Diencephalon (tissue), 1 donor: Measurements from ENCODE around the gene NR2E3. TPM values are rescaled to one million over a fixed set of nuclear protein-coding genes. Genes with fewer than 3 reads are reported as not detected.

Experiments
- small RNA-seq: library from RNA; depleted of rRNA; stranded (forward); fragments of <200 nt; gene quantifications from one replicate; pipeline ENCODE3, GENCODE V24; 2014
- total RNA-seq: library from RNA; depleted of rRNA; stranded (reverse); fragments of >200 nt; gene quantifications from one replicate; pipeline ENCODE4 v1.2.3, GENCODE V29; 2014

The NR2E3 gene
- not detected for total RNA-seq

DNA sequence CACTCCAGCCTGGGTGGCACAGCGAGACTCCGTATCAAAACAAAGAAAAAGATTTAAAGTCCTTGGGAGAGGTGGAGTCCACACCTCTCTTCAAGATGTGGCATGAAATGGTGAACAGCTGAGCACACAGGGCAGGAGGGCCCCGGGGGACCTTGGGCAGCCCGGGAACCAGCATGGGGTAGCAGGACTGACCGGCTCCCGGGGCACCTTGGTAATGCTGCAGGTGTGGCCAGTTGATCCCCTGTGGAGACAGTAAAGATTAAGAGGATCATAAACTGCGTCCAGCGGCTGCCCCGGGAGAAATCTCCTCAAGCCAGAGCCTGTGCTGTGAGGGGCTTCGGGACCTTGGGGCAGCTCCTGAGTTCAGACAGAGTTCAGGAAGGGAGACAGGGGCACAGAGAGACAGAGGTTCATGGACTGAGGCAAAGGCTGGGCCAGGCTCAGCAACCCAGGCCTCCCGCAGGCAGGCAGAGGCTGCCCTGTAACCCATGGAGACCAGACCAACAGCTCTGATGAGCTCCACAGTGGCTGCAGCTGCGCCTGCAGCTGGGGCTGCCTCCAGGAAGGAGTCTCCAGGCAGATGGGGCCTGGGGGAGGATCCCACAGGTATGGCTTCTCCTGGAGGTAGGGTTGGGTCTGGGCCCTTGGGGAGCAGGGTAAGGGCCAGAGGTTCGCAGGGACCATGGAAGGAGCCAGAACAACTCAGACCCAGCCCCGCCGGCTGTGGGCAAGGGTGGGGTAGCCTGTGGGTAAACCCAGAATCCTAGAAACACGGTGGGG lies at the start of gene NR2E3:
Gene NR2E3 (plus strand): TSS at position 299 of the 780 bp plus-strand sequence. CDS start 190 bp downstream, at position 489.

Small RNA genes lying within 50 kb of the gene (small RNA-seq; reads per million reads assigned to genes)
- gene RNA5SP399, result not detected
